ENCODE measurements around the gene XYLT1. TPM values are rescaled to one million over a fixed set of nuclear protein-coding genes. Genes with fewer than 3 reads are reported as not detected.

The XYLT1 gene
- total RNA-seq, 1 donor from 2014 or later = 1.6 TPM

DNA sequence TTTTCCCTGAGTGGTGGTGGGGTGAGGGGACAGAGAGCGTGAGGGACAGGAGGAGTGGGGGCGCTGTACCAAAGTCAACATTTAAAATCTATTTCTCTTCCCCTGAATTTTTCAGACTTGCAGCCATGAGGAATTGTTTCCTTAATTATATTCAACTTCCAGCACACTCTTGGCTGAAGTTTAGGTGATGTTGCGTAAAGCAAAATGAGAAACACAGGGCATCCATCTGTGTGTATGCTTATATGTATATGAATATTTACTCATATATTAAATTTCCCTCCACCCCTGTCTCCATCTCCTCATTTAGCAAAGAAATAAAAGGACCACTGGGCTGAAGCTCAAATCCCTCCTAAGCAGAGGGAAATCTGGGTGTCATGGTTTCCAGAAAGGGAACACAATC, 218.1 kb downstream of the XYLT1 start:
- H3K4me3 ChIP-seq (ENCODE audit: low read depth, low read length) = no peak overlapping the region
- TF ChIP-seq, protein P1, sequence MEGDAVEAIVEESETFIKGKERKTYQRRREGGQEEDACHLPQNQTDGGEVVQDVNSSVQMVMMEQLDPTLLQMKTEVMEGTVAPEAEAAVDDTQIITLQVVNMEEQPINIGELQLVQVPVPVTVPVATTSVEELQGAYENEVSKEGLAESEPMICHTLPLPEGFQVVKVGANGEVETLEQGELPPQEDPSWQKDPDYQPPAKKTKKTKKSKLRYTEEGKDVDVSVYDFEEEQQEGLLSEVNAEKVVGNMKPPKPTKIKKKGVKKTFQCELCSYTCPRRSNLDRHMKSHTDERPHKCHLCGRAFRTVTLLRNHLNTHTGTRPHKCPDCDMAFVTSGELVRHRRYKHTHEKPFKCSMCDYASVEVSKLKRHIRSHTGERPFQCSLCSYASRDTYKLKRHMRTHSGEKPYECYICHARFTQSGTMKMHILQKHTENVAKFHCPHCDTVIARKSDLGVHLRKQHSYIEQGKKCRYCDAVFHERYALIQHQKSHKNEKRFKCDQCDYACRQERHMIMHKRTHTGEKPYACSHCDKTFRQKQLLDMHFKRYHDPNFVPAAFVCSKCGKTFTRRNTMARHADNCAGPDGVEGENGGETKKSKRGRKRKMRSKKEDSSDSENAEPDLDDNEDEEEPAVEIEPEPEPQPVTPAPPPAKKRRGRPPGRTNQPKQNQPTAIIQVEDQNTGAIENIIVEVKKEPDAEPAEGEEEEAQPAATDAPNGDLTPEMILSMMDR (IDR thresholded peaks at IDR 0.05; ENCODE audit: insufficient read depth, low read length, poor library complexity, severe bottlenecking) = no peak

DNA sequence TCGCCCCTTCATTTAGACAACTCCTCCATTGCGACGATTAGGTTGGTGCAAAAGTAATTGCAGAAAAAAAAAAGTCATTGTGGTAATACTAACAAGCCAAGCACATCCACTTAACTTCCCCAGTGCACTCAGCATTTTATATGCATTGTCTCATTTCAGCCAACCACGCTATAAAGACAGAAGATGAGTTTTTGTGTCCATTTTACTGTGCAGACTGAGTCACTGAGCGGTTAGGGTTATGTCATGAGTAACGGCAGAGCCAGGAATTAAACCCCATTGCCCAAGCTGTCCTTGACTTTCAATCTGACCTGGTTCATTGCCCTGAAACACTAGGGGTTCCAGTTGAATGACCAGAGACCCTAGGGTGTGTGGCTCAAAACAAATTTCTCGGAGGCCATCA, 218.7 kb downstream of the XYLT1 start:
- H3K36me3 ChIP-seq (ENCODE audit: control insufficient read depth, insufficient read depth, low read length) = no peaks in the 10 kb centered on the region
- TF ChIP-seq, protein P1 (IDR thresholded peaks at IDR 0.05; ENCODE audit: insufficient read depth, low read length, poor library complexity, severe bottlenecking) = no peak
- DNase-seq (ENCODE audit: low read depth) = no peak
- H3K27me3 ChIP-seq (ENCODE audit: control insufficient read depth, insufficient read depth, low read length) = no peaks in the 10 kb centered on the region
- no peak overlapping the region for H3K4me3 ChIP-seq (ENCODE audit: low read depth, low read length)

More for the DNA sequence above, 218.1 kb downstream of the XYLT1 start:
- no peaks in the 10 kb centered on the region for H3K36me3 ChIP-seq (ENCODE audit: control insufficient read depth, insufficient read depth, low read length)
- no peaks in the 10 kb centered on the region for H3K27me3 ChIP-seq (ENCODE audit: control insufficient read depth, insufficient read depth, low read length)
- DNase-seq (ENCODE audit: low read depth) = no peak

DNA sequence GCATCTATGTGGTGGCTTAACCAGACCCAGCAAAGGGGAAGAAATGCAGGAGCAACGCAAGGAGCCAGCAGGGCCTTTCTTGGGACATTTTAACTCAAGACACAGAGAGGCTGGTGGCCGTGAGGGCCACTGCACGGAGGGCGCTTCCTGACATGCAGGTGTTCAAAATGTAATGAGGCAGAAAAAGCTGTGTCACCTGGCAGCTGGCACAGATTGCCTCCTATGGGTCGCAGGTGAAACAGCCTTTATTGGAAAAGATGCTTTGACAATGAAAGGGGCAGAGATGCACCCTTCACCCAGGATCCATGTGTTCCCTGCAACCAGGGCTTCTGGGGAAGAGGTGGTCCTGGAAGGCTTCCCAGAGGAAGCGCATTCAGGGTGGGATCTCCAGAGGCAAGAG, 219.3 kb downstream of the XYLT1 start:
- Histone ChIP-seq H3K4me3 (ENCODE audit: low read depth, low read length) (no peak overlapping the region), H3K27me3 (ENCODE audit: control insufficient read depth, insufficient read depth, low read length) (no peaks in the 10 kb centered on the region), H3K36me3 (ENCODE audit: control insufficient read depth, insufficient read depth, low read length) (no peaks in the 10 kb centered on the region)
- DNase-seq (ENCODE audit: low read depth) = no peak
- TF ChIP-seq, protein P1 (IDR thresholded peaks at IDR 0.05; ENCODE audit: insufficient read depth, low read length, poor library complexity, severe bottlenecking) = no peak

DNA sequence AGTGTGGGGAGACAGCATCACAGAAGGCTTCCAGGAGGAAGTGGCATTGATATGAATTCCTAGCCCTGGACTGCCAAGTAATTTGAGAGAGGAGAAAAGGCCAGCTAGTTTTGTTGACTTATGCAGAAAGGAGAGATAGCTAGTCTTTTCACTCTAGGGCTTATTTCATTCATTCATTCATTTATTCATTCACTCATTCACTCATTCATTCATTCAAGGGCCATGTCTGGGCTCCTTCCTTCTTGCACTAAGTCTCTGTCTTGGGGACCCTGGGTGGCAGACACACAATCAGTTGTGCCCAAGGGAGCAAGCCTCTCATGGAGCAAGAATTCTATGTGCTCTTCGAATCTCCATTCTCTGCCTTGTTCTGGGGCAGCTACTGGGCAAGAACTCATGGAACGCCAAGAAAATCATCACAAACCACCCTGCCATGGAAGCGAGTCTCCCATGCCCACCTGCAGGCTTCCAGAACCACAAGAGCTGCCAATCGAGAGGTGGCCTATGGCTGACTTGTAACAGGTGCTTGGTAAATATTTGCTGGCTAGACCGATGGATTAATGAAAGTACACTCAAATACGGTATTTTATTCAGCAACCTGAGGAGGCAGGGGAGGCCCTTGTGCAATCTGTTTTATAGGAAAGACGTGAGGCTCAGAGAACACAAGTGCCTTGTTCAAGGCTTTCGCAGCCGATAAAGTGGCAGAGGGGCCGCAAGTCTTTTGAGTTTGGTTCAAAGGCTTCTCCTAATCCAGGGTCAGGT, 223.6 kb downstream of the XYLT1 start:
- Histone ChIP-seq H3K36me3 (ENCODE audit: control insufficient read depth, insufficient read depth, low read length) (no peaks in the 10 kb centered on the region), H3K27me3 (ENCODE audit: control insufficient read depth, insufficient read depth, low read length) (no peaks in the 10 kb centered on the region), H3K4me3 (ENCODE audit: low read depth, low read length) (no peak overlapping the region)
- TF ChIP-seq, protein P1 (IDR thresholded peaks at IDR 0.05; ENCODE audit: insufficient read depth, low read length, poor library complexity, severe bottlenecking) = no peak
- DNase-seq (ENCODE audit: low read depth) = no peak

DNA sequence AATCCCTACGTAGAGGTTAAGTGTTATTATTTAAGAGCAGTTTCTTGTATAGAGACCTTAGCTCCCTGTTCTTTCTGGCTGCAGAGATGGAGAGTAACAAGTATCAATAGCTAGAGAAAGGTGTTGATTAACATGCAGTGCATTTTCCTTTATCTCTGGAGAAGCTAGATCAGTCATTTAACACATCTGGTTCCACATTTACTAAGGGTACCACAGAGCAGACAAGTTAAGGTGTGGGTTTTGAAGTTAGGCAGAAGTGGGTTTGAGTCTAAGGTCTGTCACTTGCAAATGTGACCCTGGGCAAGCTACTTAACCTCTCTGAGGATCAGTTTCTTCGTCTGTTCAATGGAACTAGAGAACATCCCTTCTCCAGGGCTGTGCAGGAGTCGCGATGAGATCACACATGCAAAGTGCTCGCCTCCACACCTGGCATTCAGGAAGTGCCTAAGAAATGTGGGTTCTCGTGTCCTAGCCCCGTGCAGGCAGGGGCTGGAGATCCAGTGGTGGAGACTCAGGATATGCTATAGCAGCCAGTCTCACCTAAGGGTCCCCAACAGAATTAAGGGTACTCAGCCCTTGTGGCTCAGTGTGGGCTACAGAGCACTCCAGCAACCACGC, 224.4 kb downstream of the XYLT1 start:
- H3K36me3 ChIP-seq (ENCODE audit: control insufficient read depth, insufficient read depth, low read length) = no peaks in the 10 kb centered on the region
- no peak overlapping the region for H3K4me3 ChIP-seq (ENCODE audit: low read depth, low read length)
- DNase-seq (ENCODE audit: low read depth) = no peak
- TF ChIP-seq, protein P1 (IDR thresholded peaks at IDR 0.05; ENCODE audit: insufficient read depth, low read length, poor library complexity, severe bottlenecking) = no peak
- H3K27me3 ChIP-seq (ENCODE audit: control insufficient read depth, insufficient read depth, low read length) = no peaks in the 10 kb centered on the region
